Gastroesophageal sphincter (tissue), 3 donors: ENCODE results near the gene TFAP2B.

ENCODE experiments used
- EP300 ChIP-seq: sonication (generic); formaldehyde crosslinking; IDR thresholded peaks from one replicate; pipeline ENCODE4 v1.6.1; 2017; ENCODE audit warnings: antibody characterized with exemption, mild to moderate bottlenecking
- POLR2A ChIP-seq, 2 donors: fragments of 450-650 bp; IDR thresholded peaks; one replicate each; pipeline ENCODE4 v1.6.1; 2017; ENCODE audit warnings: antibody characterized with exemption in 2 of 2, mild to moderate bottlenecking in 2 of 2, moderate library complexity in 1 of 2
- TF ChIP-seq, protein P1 (sequence below), 4 experiments: fragments of 200-600 bp in 2 of 4; fragments of 450-650 bp in 2 of 4; sonication (generic) in 1 of 4; IDR thresholded peaks; one replicate each; pipeline ENCODE4 v1.5.1; 2017 to 2019; ENCODE audit warnings: antibody characterized with exemption in 4 of 4, mild to moderate bottlenecking in 2 of 4, moderate library complexity in 2 of 4

DNA sequence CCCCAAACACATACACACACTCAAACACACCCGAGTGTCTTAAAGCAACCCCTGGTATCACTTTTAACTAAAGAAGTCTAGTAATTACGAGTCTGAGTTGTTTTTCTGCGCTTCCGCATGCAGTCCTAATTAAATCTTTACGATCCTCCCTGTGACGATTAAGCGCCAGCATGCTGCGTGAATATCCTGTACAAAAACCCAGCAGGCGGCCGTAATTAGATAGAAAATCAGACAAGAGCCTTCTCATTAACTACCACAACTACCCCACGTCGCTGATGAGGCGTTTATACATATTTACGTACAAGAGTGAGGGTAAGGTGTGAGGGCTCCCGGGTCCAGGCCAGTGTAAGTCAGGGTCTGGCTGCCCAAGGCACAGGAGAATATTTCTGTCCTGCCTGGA lies 8.1 kb downstream of the TFAP2B start:
- TF ChIP-seq, protein P1, sequence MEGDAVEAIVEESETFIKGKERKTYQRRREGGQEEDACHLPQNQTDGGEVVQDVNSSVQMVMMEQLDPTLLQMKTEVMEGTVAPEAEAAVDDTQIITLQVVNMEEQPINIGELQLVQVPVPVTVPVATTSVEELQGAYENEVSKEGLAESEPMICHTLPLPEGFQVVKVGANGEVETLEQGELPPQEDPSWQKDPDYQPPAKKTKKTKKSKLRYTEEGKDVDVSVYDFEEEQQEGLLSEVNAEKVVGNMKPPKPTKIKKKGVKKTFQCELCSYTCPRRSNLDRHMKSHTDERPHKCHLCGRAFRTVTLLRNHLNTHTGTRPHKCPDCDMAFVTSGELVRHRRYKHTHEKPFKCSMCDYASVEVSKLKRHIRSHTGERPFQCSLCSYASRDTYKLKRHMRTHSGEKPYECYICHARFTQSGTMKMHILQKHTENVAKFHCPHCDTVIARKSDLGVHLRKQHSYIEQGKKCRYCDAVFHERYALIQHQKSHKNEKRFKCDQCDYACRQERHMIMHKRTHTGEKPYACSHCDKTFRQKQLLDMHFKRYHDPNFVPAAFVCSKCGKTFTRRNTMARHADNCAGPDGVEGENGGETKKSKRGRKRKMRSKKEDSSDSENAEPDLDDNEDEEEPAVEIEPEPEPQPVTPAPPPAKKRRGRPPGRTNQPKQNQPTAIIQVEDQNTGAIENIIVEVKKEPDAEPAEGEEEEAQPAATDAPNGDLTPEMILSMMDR (IDR thresholded peaks at IDR 0.05): no peak
- no peak for TF ChIP-seq EP300
- no peak for TF ChIP-seq POLR2A (IDR thresholded peaks at IDR 0.05)
